CD4-positive, CD25-positive, alpha-beta regulatory T cell (primary cell): ENCODE measurements around the gene THEMIS. TPM values are rescaled to one million over a fixed set of nuclear protein-coding genes. Genes with fewer than 3 reads are reported as not detected.

Experiments
- ATAC-seq, 2 donors: fragments of 150-1000 bp; cut with Tn5 transposase; one replicate each; pipeline ENCODE4 v1.10.0; 2021; ENCODE audit warnings: low read depth in 2 of 2, moderate number of reproducible peaks in 2 of 2, moderate library complexity in 1 of 2
- DNase-seq, 3 donors: peaks; one replicate each; pipeline versions ENCODE4 v3.0.0 to v3.0.0-alpha.2; 2012 to 2022; ENCODE audit warnings: mixed read lengths in 1 of 3
- H3K27ac ChIP-seq: one replicate; pipeline ENCODE4 v1.7.0; 2013; ENCODE audit warnings: mild to moderate bottlenecking, low read length; ENCODE audit not compliant: insufficient read depth, poor library complexity, severe bottlenecking
- H3K27me3 ChIP-seq: one replicate; pipeline ENCODE4 v1.7.0; 2013; ENCODE audit warnings: low read length; ENCODE audit not compliant: control insufficient read depth, insufficient read depth
- H3K36me3 ChIP-seq: one replicate; pipeline ENCODE4 v1.7.0; 2013; ENCODE audit warnings: mild to moderate bottlenecking, low read length, moderate library complexity; ENCODE audit not compliant: control insufficient read depth, insufficient read depth
- H3K4me1 ChIP-seq: 2 replicates; pipeline ENCODE4 v1.7.0; 2013; ENCODE audit warnings: mild to moderate bottlenecking, low read length; ENCODE audit not compliant: insufficient read depth, control insufficient read depth, poor library complexity, severe bottlenecking
- H3K4me3 ChIP-seq: one replicate; pipeline ENCODE4 v1.7.0; 2013; ENCODE audit warnings: low read depth, mild to moderate bottlenecking, low read length, moderate library complexity
- H3K9me3 ChIP-seq, 2 experiments: 1 replicate in 1 of 2; 2 replicates in 1 of 2; pipeline ENCODE4 v1.7.0; 2013; ENCODE audit warnings: low read length in 2 of 2, mild to moderate bottlenecking in 1 of 2, moderate library complexity in 1 of 2; ENCODE audit not compliant: control insufficient read depth in 2 of 2
- H3K27ac Mint-ChIP-seq, 3 donors: one replicate each; pipeline ENCODE4 v1.8.0; 2020 to 2022; ENCODE audit warnings: mild to moderate bottlenecking in 3 of 3, mixed read lengths in 3 of 3, moderate library complexity in 2 of 3
- H3K27me3 Mint-ChIP-seq: one replicate; pipeline ENCODE4 v1.8.0; 2022; ENCODE audit warnings: mild to moderate bottlenecking, mixed read lengths
- H3K36me3 Mint-ChIP-seq: one replicate; pipeline ENCODE4 v1.8.0; 2020; ENCODE audit warnings: mixed read lengths
- H3K4me1 Mint-ChIP-seq, 4 donors: one replicate each; pipeline ENCODE4 v1.8.0; 2020 to 2022; ENCODE audit warnings: mixed read lengths in 4 of 4, mild to moderate bottlenecking in 1 of 4
- H3K4me3 Mint-ChIP-seq, 4 donors: one replicate each; pipeline ENCODE4 v1.8.0; 2020 to 2022; ENCODE audit warnings: mild to moderate bottlenecking in 4 of 4, mixed read lengths in 4 of 4, moderate library complexity in 3 of 4
- H3K9me3 Mint-ChIP-seq, 7 donors: one replicate each; pipeline ENCODE4 v1.8.0; 2020 to 2022; ENCODE audit warnings: mixed read lengths in 7 of 7, mild to moderate bottlenecking in 3 of 7, moderate library complexity in 2 of 7
- polyA plus RNA-seq, 4 donors: library from polyadenylated mRNA; unstranded; fragments of 300-500 nt; fragmentation: Illumina TruSeq; gene quantifications; one replicate each; pipeline ENCODE4 v1.2.3, GENCODE V29; 2021
- total RNA-seq: library from RNA; stranded (reverse); gene quantifications from one replicate; pipeline ENCODE4 v1.2.3, GENCODE V29; 2022

THEMIS gene
- total and polyA plus RNA-seq, 5 donors from 2014 or later = 6.5 to 22.8 (median 13.5) TPM

- Mint-ChIP-seq H3K27ac (no peak overlapping the region), H3K4me1 (peaks cover 5 to 29% (median 16%) of the 10 kb centered on the region in 4 donors), H3K27me3 (peaks cover 4% of the 10 kb centered on the region), H3K4me3 (no peak overlapping the region), H3K9me3 (peaks cover 0 to 5% (median 0%) of the 10 kb centered on the region in 7 donors), H3K36me3 (no peaks in the 10 kb centered on the region)
- ATAC-seq = no peak
- H3K4me1 ChIP-seq = peaks cover 9% of the 10 kb centered on the region
- no peaks in the 10 kb centered on the region for H3K9me3 ChIP-seq
- H3K4me3 ChIP-seq = no peak overlapping the region
- H3K27ac ChIP-seq = no peak overlapping the region
- no peaks in the 10 kb centered on the region for H3K27me3 ChIP-seq
- DNase-seq = no peak
- H3K36me3 ChIP-seq = no peaks in the 10 kb centered on the region
Measured at GRCh38 chr6:127859956-127860355, 40.9 kb downstream of the THEMIS start.

- peaks cover 5 to 23% (median 16%) of the 10 kb centered on the region in 4 donors for H3K4me1 Mint-ChIP-seq
- H3K27ac ChIP-seq = no peak overlapping the region
- H3K9me3 ChIP-seq = no peaks in the 10 kb centered on the region
- peaks cover 4% of the 10 kb centered on the region for H3K27me3 Mint-ChIP-seq
- H3K36me3 ChIP-seq = no peaks in the 10 kb centered on the region
- no peak overlapping the region for H3K4me3 ChIP-seq
- peaks cover 0 to 2% (median 0%) of the 10 kb centered on the region in 7 donors for H3K9me3 Mint-ChIP-seq
- H3K4me3 Mint-ChIP-seq = peak overlapping the region in 1 of 4 donors; percentile 35
- no peaks in the 10 kb centered on the region for H3K27me3 ChIP-seq
- H3K27ac Mint-ChIP-seq = peak overlapping the region in 1 of 3 donors; percentile 53
- ATAC-seq (no peak), DNase-seq (no peak)
- no peaks in the 10 kb centered on the region for H3K36me3 Mint-ChIP-seq
- H3K4me1 ChIP-seq = peaks cover 9% of the 10 kb centered on the region
Measured at GRCh38 chr6:127858727-127859391, 42.0 kb downstream of the THEMIS start.

- peaks cover 5 to 23% (median 16%) of the 10 kb centered on the region in 4 donors for H3K4me1 Mint-ChIP-seq
- H3K27ac Mint-ChIP-seq = peak overlapping the region in 1 of 3 donors; percentile 0
- H3K9me3 Mint-ChIP-seq = no peaks in the 10 kb centered on the region
- no peak for DNase-seq
- Histone ChIP-seq H3K4me3 (no peak overlapping the region), H3K27me3 (no peaks in the 10 kb centered on the region), H3K27ac (no peak overlapping the region), H3K36me3 (no peaks in the 10 kb centered on the region), H3K4me1 (peaks cover 9% of the 10 kb centered on the region), H3K9me3 (no peaks in the 10 kb centered on the region)
- no peaks in the 10 kb centered on the region for H3K27me3 Mint-ChIP-seq
- ATAC-seq = no peak
- no peaks in the 10 kb centered on the region for H3K36me3 Mint-ChIP-seq
- H3K4me3 Mint-ChIP-seq = no peak overlapping the region
Measured at GRCh38 chr6:127857051-127857637, 43.7 kb downstream of the THEMIS start.

- peak overlapping the region in 2 of 3 donors; percentile 18 to 43 for H3K27ac Mint-ChIP-seq
- H3K4me1 ChIP-seq = peaks cover 9% of the 10 kb centered on the region
- no peaks in the 10 kb centered on the region for H3K9me3 ChIP-seq
- no peaks in the 10 kb centered on the region for H3K36me3 ChIP-seq
- no peak overlapping the region for H3K27ac ChIP-seq
- no peaks in the 10 kb centered on the region for H3K27me3 Mint-ChIP-seq
- peaks cover 5 to 23% (median 16%) of the 10 kb centered on the region in 4 donors for H3K4me1 Mint-ChIP-seq
- DNase-seq (peak; percentile 4 to 64 (median 48)), ATAC-seq (peak in 1 of 2 donors; percentile 31)
- no peak overlapping the region for H3K4me3 ChIP-seq
- H3K4me3 Mint-ChIP-seq = no peak overlapping the region
- H3K9me3 Mint-ChIP-seq = no peaks in the 10 kb centered on the region
- no peaks in the 10 kb centered on the region for H3K27me3 ChIP-seq
- no peaks in the 10 kb centered on the region for H3K36me3 Mint-ChIP-seq
Measured at GRCh38 chr6:127855542-127856159, 45.2 kb downstream of the THEMIS start.

GRCh38 chr6:127854009-127854408, 46.8 kb downstream of the THEMIS start:
- no peak overlapping the region for H3K27ac Mint-ChIP-seq
- Histone ChIP-seq H3K27ac (no peak overlapping the region), H3K4me3 (no peak overlapping the region), H3K4me1 (peaks cover 9% of the 10 kb centered on the region), H3K36me3 (no peaks in the 10 kb centered on the region), H3K27me3 (no peaks in the 10 kb centered on the region), H3K9me3 (no peaks in the 10 kb centered on the region)
- H3K4me1 Mint-ChIP-seq = peaks cover 5 to 20% (median 16%) of the 10 kb centered on the region in 4 donors
- H3K36me3 Mint-ChIP-seq = no peaks in the 10 kb centered on the region
- ATAC-seq (no peak), DNase-seq (peak in 1 of 3 donors; percentile 27)
- H3K4me3 Mint-ChIP-seq = no peak overlapping the region
- H3K9me3 Mint-ChIP-seq = no peaks in the 10 kb centered on the region
- no peaks in the 10 kb centered on the region for H3K27me3 Mint-ChIP-seq

GRCh38 chr6:127851197-127851596, 49.7 kb downstream of the THEMIS start:
- Mint-ChIP-seq H3K27ac (no peak overlapping the region), H3K4me3 (no peak overlapping the region), H3K4me1 (peaks cover 5 to 14% (median 10%) of the 10 kb centered on the region in 4 donors), H3K36me3 (no peaks in the 10 kb centered on the region), H3K27me3 (peaks cover 12% of the 10 kb centered on the region), H3K9me3 (peaks cover 0 to 2% (median 0%) of the 10 kb centered on the region in 7 donors)
- Histone ChIP-seq H3K36me3 (no peaks in the 10 kb centered on the region), H3K27ac (no peak overlapping the region), H3K4me1 (peaks cover 9% of the 10 kb centered on the region), H3K9me3 (no peaks in the 10 kb centered on the region), H3K27me3 (no peaks in the 10 kb centered on the region), H3K4me3 (no peak overlapping the region)
- DNase-seq (no peak), ATAC-seq (no peak)

- H3K4me1 Mint-ChIP-seq = peaks cover 0 to 7% (median 2%) of the 10 kb centered on the region in 4 donors
- no peak for ATAC-seq
- Histone ChIP-seq H3K27ac (no peak overlapping the region), H3K27me3 (no peaks in the 10 kb centered on the region), H3K4me1 (no peaks in the 10 kb centered on the region), H3K36me3 (no peaks in the 10 kb centered on the region), H3K9me3 (no peaks in the 10 kb centered on the region), H3K4me3 (no peak overlapping the region)
- no peak overlapping the region for H3K27ac Mint-ChIP-seq
- H3K9me3 Mint-ChIP-seq = peaks cover 0 to 3% (median 0%) of the 10 kb centered on the region in 7 donors
- H3K4me3 Mint-ChIP-seq = no peak overlapping the region
- DNase-seq = no peak
- no peaks in the 10 kb centered on the region for H3K36me3 Mint-ChIP-seq
- H3K27me3 Mint-ChIP-seq = peaks cover 17% of the 10 kb centered on the region
Measured at GRCh38 chr6:127845242-127845641, 55.6 kb downstream of the THEMIS start.
